Hepatocyte (in vitro differentiated cells): ENCODE data around the gene PIP5K1C. TPM values are rescaled to one million over a fixed set of nuclear protein-coding genes. Genes with fewer than 3 reads are reported as not detected.

Experiments
- DNase-seq: peaks from one replicate; pipeline ENCODE4 v3.0.0-alpha.2; 2016; ENCODE audit warnings: low spot score
- H2AFZ ChIP-seq: fragments of 200-600 bp; sonication (generic); 2 replicates; pipeline ENCODE4 v1.6.0; 2016; ENCODE audit warnings: antibody characterized with exemption, mild to moderate bottlenecking
- H3K27ac ChIP-seq: fragments of 200-600 bp; sonication (generic); 2 replicates; pipeline ENCODE4 v1.5.1; 2016; ENCODE audit warnings: mild to moderate bottlenecking
- H3K27me3 ChIP-seq: fragments of 200-600 bp; sonication (generic); 2 replicates; pipeline ENCODE4 v1.6.1; 2016
- H3K36me3 ChIP-seq: fragments of 200-600 bp; sonication (generic); replicated peaks from 2 replicates; pipeline ENCODE4 v1.5.1; 2016; ENCODE audit warnings: low read depth; ENCODE audit not compliant: insufficient read depth
- H3K4me1 ChIP-seq: fragments of 200-600 bp; sonication (generic); 2 replicates; pipeline ENCODE4 v1.5.1; 2016; ENCODE audit warnings: mild to moderate bottlenecking, moderate library complexity; ENCODE audit not compliant: insufficient read depth
- H3K4me2 ChIP-seq: fragments of 200-600 bp; sonication (generic); 2 replicates; pipeline ENCODE4 v1.6.0; 2016
- H3K4me3 ChIP-seq: fragments of 200-600 bp; sonication (generic); 2 replicates; pipeline ENCODE4 v1.5.1; 2016; ENCODE audit warnings: mild to moderate bottlenecking
- H3K79me2 ChIP-seq: fragments of 200-600 bp; sonication (generic); 2 replicates; pipeline ENCODE4 v1.6.0; 2017; ENCODE audit warnings: mild to moderate bottlenecking
- H3K9me2 ChIP-seq: fragments of 200-600 bp; sonication (generic); replicated peaks from 2 replicates; pipeline ENCODE4 v1.6.0; 2017; ENCODE audit warnings: mild to moderate bottlenecking; ENCODE audit not compliant: insufficient read depth
- H3K9me3 ChIP-seq: fragments of 200-600 bp; sonication (generic); 2 replicates; pipeline ENCODE4 v1.5.1; 2016; ENCODE audit warnings: low read depth, mild to moderate bottlenecking
- H4K20me1 ChIP-seq: fragments of 200-600 bp; sonication (generic); 2 replicates; pipeline ENCODE4 v1.6.0; 2016; ENCODE audit warnings: mild to moderate bottlenecking; ENCODE audit not compliant: insufficient read depth, poor library complexity, severe bottlenecking
- CTCF ChIP-seq: fragments of 200-600 bp; sonication (generic); IDR thresholded peaks from 2 replicates; pipeline ENCODE4 v1.5.1; 2016; ENCODE audit warnings: antibody characterized with exemption, mild to moderate bottlenecking; ENCODE audit not compliant: poor library complexity
- EZH2 ChIP-seq: fragments of 200-600 bp; sonication (generic); IDR thresholded peaks from 2 replicates; pipeline ENCODE4 v1.6.1; 2016; ENCODE audit warnings: antibody characterized with exemption, mild to moderate bottlenecking, borderline replicate concordance
- EZH2phosphoT487 ChIP-seq: fragments of 200-600 bp; sonication (generic); IDR thresholded peaks from one replicate; pipeline ENCODE4 v1.6.1; 2018; ENCODE audit warnings: antibody characterized with exemption, mild to moderate bottlenecking, low read depth, moderate library complexity; ENCODE audit not compliant: unreplicated experiment, severe bottlenecking
- WGBS: methylation state at CpG from one replicate; pipeline ENCODE4 v1.1.6; 2016; ENCODE audit warnings: low lambda C conversion rate; ENCODE audit errors: missing lambda C conversion rate; 5-methylcytosine and 5-hydroxymethylcytosine counted together
- polyA plus RNA-seq: library from polyadenylated mRNA; unstranded; fragments of >200 nt; fragmentation: Nextera tagmentation; extraction: Ambion mirVana; gene quantifications from 2 replicates; pipeline ENCODE4 v1.2.1, GENCODE V29; 2016
- total RNA-seq: library from RNA; depleted of rRNA; stranded (reverse); fragments of >200 nt; gene quantifications from 2 replicates; pipeline ENCODE4 v1.2.3, GENCODE V29; 2014

PIP5K1C gene
- total and polyA plus RNA-seq, 2 experiments from 2014 or later = 20.7 to 37.1 TPM

- H3K4me1 ChIP-seq = peaks cover 17% of the 10 kb centered on the region
- no peak overlapping the region for H3K4me2 ChIP-seq
These were observed 95.9 kb downstream of the PIP5K1C start for GRCh38 chr19:3604227-3604986.

GRCh38 chr19:3603121-3603811, 97.0 kb downstream of the PIP5K1C start:
- Histone ChIP-seq H4K20me1 (no peaks in the 10 kb centered on the region), H3K9me3 (no peaks in the 10 kb centered on the region), H3K4me3 (no peak overlapping the region), H3K4me1 (peaks cover 17% of the 10 kb centered on the region), H3K4me2 (no peak overlapping the region), H3K27me3 (peaks cover 27% of the 10 kb centered on the region), H2AFZ (no peak overlapping the region), H3K36me3 (no peaks in the 10 kb centered on the region), H3K27ac (no peak overlapping the region), H3K79me2 (no peaks in the 10 kb centered on the region), H3K9me2 (no peaks in the 10 kb centered on the region)
- no peak for TF ChIP-seq CTCF
- no peak for TF ChIP-seq EZH2
- TF ChIP-seq EZH2phosphoT487 = no peak
- DNase-seq = no peak
- 75% methylated on average over 23 of the region's 23 CpGs for WGBS

More at GRCh38 chr19:3604227-3604986, 95.9 kb downstream of the PIP5K1C start:
- Histone ChIP-seq H3K9me3 (no peaks in the 10 kb centered on the region), H3K27ac (no peak overlapping the region), H3K36me3 (no peaks in the 10 kb centered on the region), H3K79me2 (no peaks in the 10 kb centered on the region), H4K20me1 (no peaks in the 10 kb centered on the region), H3K27me3 (peaks cover 27% of the 10 kb centered on the region), H3K9me2 (no peaks in the 10 kb centered on the region), H3K4me3 (no peak overlapping the region), H2AFZ (no peak overlapping the region)
- no peak for DNase-seq
- TF ChIP-seq CTCF = no peak
- no peak for TF ChIP-seq EZH2
- 84% methylated on average over 19 of the region's 27 CpGs for WGBS

- Histone ChIP-seq H3K9me3 (no peaks in the 10 kb centered on the region), H3K36me3 (no peaks in the 10 kb centered on the region), H2AFZ (no peak overlapping the region), H3K4me1 (peaks cover under 1% of the 10 kb centered on the region), H3K9me2 (no peaks in the 10 kb centered on the region), H3K79me2 (no peaks in the 10 kb centered on the region), H3K4me3 (no peak overlapping the region), H4K20me1 (no peaks in the 10 kb centered on the region), H3K27me3 (peaks cover 12% of the 10 kb centered on the region), H3K27ac (no peak overlapping the region), H3K4me2 (no peak overlapping the region)
- 93% methylated on average over 12 of the region's 12 CpGs for WGBS
- no peak for DNase-seq
- TF ChIP-seq EZH2 (no peak), EZH2phosphoT487 (no peak), CTCF (no peak)
These were observed 99.2 kb downstream of the PIP5K1C start for GRCh38 chr19:3601021-3601420.
